HL-60 (cell line): ENCODE measurements around the gene MOB1B.

Experiments used
- CTCF ChIP-seq: IDR thresholded peaks from one replicate; pipeline ENCODE4 v1.5.1; 2011; ENCODE audit warnings: low read length, control low read depth, inconsistent platforms; ENCODE audit not compliant: insufficient read depth
- GABPA ChIP-seq: IDR thresholded peaks from 2 replicates; pipeline ENCODE4 v1.6.1; 2012; ENCODE audit warnings: low read depth
- POLR2AphosphoS5 ChIP-seq: IDR thresholded peaks from 2 replicates; pipeline ENCODE4 v1.6.1; 2012; ENCODE audit warnings: low read depth
- REST ChIP-seq: IDR thresholded peaks from 2 replicates; pipeline ENCODE4 v1.6.1; 2012; ENCODE audit warnings: low read depth; ENCODE audit not compliant: insufficient replicate concordance

- no peak for TF ChIP-seq POLR2AphosphoS5
- TF ChIP-seq GABPA: no peak
- TF ChIP-seq CTCF: no peak
- no peak for TF ChIP-seq REST
These were observed 82.4 kb downstream of the MOB1B start for GRCh38 chr4:70984589-70984988.
